Activated naive CD4-positive, alpha-beta T cell treated with anti-CD3 and anti-CD28 coated beads, Interleukin-2, amount 50 U/mL, for 72 hours (primary cell): ENCODE results near the gene AGBL4. TPM values are rescaled to one million over a fixed set of nuclear protein-coding genes. Genes with fewer than 3 reads are reported as not detected.
A peak's percentile ranks its signal among the peaks of the same experiment; 100 is the strongest.

Experiments used
- ATAC-seq, 2 donors: fragments of 150-1000 bp; cut with Tn5 transposase; 2 replicates each; pipeline ENCODE4 v1.10.0; 2021; ENCODE audit warnings: mild to moderate bottlenecking in 2 of 2, moderate library complexity in 2 of 2
- DNase-seq, 2 donors: peaks; one replicate each; pipeline ENCODE4 v3.0.0; 2021 to 2022; ENCODE audit warnings: low spot score in 2 of 2
- H3K27ac Mint-ChIP-seq, 2 donors: one replicate each; pipeline ENCODE4 v1.8.0; 2022; ENCODE audit warnings: mild to moderate bottlenecking in 2 of 2, mixed read lengths in 2 of 2
- H3K36me3 Mint-ChIP-seq, 2 donors: one replicate each; pipeline ENCODE4 v1.8.0; 2022; ENCODE audit warnings: mixed read lengths in 2 of 2
- H3K9me3 Mint-ChIP-seq, 2 donors: one replicate each; pipeline ENCODE4 v1.8.0; 2022; ENCODE audit warnings: mixed read lengths in 2 of 2
- total RNA-seq, 2 donors: library from RNA; stranded (reverse); gene quantifications; one replicate each; pipeline ENCODE4 v1.2.3, GENCODE V29; 2022

The AGBL4 gene
- total RNA-seq, 2 donors from 2014 or later = 0.19 TPM; not detected in 1

DNA sequence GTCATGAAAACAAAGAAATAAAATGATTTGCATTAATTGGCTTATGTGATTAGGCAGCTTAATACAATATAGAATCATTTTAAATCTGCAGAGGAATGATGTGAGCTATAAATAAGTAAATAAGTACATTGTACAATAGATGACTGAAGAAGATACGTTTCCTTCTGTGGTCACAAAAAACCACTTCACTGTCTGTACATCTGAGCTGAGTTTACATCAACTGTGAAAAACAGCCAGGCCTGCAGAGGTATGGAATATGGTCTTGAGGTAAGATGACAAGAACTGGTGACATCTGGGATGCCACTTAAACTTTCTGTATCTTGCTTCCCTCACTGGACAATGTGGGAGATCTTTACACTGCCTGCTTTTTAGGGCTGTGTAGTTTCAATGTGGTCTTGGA, 1117.0 kb downstream of the AGBL4 start:
- DNase-seq (no peak), ATAC-seq (no peak)
- no peaks in the 10 kb centered on the region for H3K9me3 Mint-ChIP-seq
- no peaks in the 10 kb centered on the region for H3K36me3 Mint-ChIP-seq
- no peak overlapping the region for H3K27ac Mint-ChIP-seq

GRCh38 chr1:48906164-48906563, 1117.6 kb downstream of the AGBL4 start:
- DNase-seq (no peak), ATAC-seq (no peak)
- Mint-ChIP-seq H3K9me3 (no peaks in the 10 kb centered on the region), H3K27ac (no peak overlapping the region), H3K36me3 (no peaks in the 10 kb centered on the region)

DNA sequence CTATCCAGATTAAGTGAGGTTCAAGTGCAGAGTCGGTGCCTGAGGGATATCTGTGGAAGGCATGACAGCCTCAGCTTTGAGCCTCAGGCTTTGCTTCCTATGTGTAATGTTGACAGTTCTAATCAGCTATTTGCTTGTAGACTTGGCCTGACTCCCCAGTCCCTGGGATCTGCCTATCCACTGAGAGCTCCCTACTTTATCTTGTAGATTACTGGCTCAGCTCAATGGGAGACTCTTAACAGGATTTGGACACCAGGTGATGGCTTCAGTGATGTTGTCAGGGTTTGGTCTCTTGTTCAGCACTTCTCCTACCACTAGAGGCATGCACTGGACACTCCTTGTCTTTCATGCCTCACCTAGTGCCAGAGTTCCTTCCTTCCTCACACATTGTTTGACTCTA, 1120.5 kb downstream of the AGBL4 start:
- no peak overlapping the region for H3K27ac Mint-ChIP-seq
- no peaks in the 10 kb centered on the region for H3K9me3 Mint-ChIP-seq
- DNase-seq (no peak), ATAC-seq (no peak)
- H3K36me3 Mint-ChIP-seq = no peaks in the 10 kb centered on the region

- Mint-ChIP-seq H3K36me3 (no peaks in the 10 kb centered on the region), H3K9me3 (no peaks in the 10 kb centered on the region), H3K27ac (no peak overlapping the region)
- no peak for DNase-seq
- no peak for ATAC-seq
Observed at GRCh38 chr1:48898894-48899293, 1124.9 kb downstream of the AGBL4 start.

DNA sequence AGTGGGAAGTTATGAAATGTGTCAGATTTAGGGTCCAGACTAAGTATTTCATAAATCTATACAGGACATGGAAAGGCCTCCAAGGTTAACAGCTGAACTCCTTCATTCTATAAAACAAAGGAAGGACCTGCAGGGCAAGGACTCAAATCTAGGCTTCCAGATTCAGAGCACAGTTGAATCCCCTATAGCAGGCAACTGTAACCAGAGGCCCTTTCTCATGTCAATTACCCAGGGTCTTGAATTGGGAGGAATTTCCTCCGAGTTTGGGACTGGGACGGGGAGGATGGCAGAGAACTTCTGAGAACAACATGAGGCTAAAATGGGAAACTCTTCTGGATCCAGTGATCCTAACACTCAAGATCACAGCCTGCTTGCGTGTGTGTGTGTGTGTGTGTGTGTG, 1134.1 kb downstream of the AGBL4 start:
- no peak overlapping the region for H3K27ac Mint-ChIP-seq
- peaks cover 0 to 2% of the 10 kb centered on the region in 2 donors for H3K36me3 Mint-ChIP-seq
- peaks cover 0 to 2% of the 10 kb centered on the region in 2 donors for H3K9me3 Mint-ChIP-seq
- DNase-seq (no peak), ATAC-seq (no peak)

- Mint-ChIP-seq H3K27ac (no peak overlapping the region), H3K36me3 (peaks cover 0 to 4% of the 10 kb centered on the region in 2 donors), H3K9me3 (peaks cover 0 to 3% of the 10 kb centered on the region in 2 donors)
- no peak for DNase-seq
- no peak for ATAC-seq
Observed at GRCh38 chr1:48889082-48889481, 1134.7 kb downstream of the AGBL4 start.

DNA sequence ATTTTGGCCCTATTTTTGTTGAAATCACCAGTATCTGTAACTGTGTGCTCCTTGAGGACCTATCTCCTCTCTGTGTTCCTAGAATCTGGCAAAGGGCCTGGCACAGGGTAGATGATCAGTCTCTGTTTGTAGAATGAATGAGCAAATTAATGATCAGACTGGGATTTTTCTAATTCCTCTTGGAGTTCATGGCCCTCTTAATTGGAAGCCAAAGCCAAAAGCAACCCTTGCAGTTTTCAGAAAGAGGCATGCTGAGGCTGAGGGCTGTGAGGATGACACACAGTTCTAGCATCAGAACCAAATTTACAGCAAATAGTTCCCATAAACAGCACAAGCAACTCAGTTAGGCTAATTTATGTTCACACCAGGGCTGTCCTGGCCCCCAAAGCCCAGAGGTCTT, 1136.0 kb downstream of the AGBL4 start:
- H3K9me3 Mint-ChIP-seq = peaks cover 0 to 3% of the 10 kb centered on the region in 2 donors
- peaks cover 0 to 4% of the 10 kb centered on the region in 2 donors for H3K36me3 Mint-ChIP-seq
- no peak for DNase-seq
- no peak overlapping the region for H3K27ac Mint-ChIP-seq
- ATAC-seq = no peak

DNA sequence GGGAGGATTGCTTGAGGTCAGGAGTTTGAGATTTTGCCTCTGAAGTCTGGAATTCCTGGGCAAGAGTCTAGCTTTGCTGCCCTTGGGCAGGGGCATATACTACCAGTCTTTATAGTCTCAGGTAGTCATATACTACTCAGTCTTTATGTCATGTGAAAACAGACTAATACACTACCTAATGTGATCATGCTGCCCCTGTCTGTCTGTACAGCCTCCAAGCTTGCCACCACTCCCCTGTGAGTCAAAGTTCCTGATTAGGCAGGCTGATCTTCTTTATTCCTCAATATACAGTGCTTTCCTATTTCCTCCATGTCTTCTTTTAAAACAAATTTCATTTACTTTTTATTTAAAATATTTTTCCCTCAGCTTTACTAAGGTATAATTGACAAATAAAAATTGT, 1141.7 kb downstream of the AGBL4 start:
- Mint-ChIP-seq H3K27ac (no peak overlapping the region), H3K9me3 (peaks cover 0 to 3% of the 10 kb centered on the region in 2 donors), H3K36me3 (peaks cover 0 to 4% of the 10 kb centered on the region in 2 donors)
- no peak for DNase-seq
- ATAC-seq = no peak

- Mint-ChIP-seq H3K36me3 (no peaks in the 10 kb centered on the region), H3K9me3 (no peaks in the 10 kb centered on the region), H3K27ac (no peak overlapping the region)
- ATAC-seq (no peak), DNase-seq (no peak)
Observed at GRCh38 chr1:48878191-48878940, 1145.4 kb downstream of the AGBL4 start.

DNA sequence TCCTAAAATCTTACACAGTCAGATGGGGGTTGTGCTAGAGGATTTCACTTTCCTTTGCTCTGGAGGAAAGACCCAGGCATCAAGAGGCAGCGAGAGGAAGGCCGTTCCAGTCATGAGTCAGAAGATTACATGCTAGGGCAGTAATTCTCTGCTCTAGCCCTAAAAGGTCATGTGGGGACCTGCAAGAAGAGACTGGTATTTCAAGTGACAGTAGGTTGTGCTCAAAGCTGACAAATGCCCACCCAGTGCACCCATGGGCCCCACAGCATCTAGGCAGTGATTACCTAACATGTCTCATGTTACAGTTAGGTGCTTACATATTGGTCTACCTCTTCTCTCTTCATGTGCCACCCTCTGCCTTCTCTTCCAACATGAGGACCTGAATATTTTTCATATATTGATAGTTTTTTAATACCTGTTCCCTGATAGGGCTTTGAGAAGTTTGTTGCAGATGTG, 1147.4 kb downstream of the AGBL4 start:
- Mint-ChIP-seq H3K27ac (no peak overlapping the region), H3K36me3 (no peaks in the 10 kb centered on the region), H3K9me3 (no peaks in the 10 kb centered on the region)
- ATAC-seq = no peak
- DNase-seq = no peak

DNA sequence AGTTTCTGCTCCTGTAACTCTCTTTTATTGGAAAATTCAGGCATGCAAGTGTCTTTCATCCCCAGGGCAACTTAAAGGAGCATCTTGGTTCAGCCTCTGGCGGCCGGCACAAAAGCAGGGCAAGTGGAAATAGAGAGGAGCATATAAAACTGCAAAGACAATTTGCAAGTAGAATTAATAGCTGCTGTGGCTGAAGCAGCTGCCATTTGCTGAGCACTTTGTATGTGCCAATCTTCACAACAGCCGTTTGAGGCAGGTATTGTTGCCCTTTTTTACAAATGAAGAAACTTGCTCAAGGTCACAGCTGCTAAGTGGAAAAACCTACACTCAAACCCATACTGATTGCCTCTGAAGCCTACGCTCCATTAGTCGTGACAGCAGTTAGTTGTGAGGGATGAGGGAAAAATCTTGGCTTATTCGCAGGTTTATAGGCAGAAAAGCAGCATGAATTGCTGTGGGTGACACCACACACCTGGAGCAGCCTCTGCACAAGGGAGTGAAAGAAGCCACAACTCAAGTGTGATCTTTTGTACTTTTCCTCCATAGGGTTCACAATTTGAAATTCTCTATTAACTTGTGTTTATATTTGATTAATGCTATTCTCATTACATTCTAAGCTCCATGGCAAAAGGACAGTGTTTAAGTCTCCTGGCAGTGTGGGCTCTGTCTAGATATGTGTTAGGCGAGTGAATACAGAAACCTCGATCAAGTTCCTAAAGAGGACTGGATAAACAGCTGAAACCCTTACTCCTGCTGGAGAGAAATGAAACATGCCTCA, 1148.0 kb downstream of the AGBL4 start:
- ATAC-seq (no peak), DNase-seq (no peak)
- no peak overlapping the region for H3K27ac Mint-ChIP-seq
- no peaks in the 10 kb centered on the region for H3K9me3 Mint-ChIP-seq
- no peaks in the 10 kb centered on the region for H3K36me3 Mint-ChIP-seq

- ATAC-seq = no peak
Observed at GRCh38 chr1:48873944-48874343, 1149.8 kb downstream of the AGBL4 start.

GRCh38 chr1:48870596-48870995, 1153.2 kb downstream of the AGBL4 start:
- H3K9me3 Mint-ChIP-seq = no peaks in the 10 kb centered on the region
- H3K36me3 Mint-ChIP-seq = no peaks in the 10 kb centered on the region
- ATAC-seq (peak in 1 of 2 donors; percentile 41), DNase-seq (no peak)
- H3K27ac Mint-ChIP-seq = no peak overlapping the region

More at GRCh38 chr1:48873944-48874343, 1149.8 kb downstream of the AGBL4 start:
- no peak overlapping the region for H3K27ac Mint-ChIP-seq
- no peaks in the 10 kb centered on the region for H3K9me3 Mint-ChIP-seq
- no peak for DNase-seq
- no peaks in the 10 kb centered on the region for H3K36me3 Mint-ChIP-seq

DNA sequence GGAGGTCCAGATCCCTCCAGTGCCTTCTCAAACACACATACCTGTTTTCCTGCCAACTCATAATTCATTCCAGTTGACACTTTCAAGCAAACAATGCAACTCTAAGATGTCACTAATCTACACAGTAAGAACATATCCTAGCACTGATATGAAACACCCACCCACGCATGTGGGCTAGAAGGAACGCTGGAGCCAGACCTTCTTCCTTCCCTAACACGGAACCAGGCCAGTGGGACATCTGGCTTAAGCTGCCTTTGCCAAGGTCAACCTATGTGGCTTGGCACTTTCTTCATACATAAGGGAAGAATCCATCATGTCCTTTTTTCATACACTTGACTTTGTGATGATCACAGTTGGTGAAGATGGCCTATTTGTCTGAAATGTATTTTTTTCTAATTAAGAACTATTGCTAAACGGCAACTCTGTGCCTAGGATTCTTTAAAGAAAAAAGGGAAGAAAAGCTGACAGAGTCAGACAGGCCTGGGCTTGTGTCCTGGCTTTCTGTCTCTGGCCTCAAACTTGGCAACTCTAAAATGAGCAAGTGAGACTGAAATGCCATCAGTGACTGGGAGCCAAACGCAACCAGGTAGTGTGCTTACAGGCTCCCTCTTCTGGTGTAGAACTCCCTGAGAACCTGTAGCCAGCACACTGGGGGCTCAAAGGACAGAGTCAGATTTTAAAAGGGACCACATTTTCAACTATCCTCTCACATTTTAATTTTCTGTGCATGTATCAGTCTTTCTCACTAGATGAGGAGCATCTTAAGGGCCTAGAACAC, 1154.4 kb downstream of the AGBL4 start:
- DNase-seq = no peak
- no peak for ATAC-seq
- H3K27ac Mint-ChIP-seq = peak overlapping the region in 1 of 2 donors; percentile 10
- H3K36me3 Mint-ChIP-seq = no peaks in the 10 kb centered on the region
- H3K9me3 Mint-ChIP-seq = no peaks in the 10 kb centered on the region

GRCh38 chr1:48864913-48865312, 1158.8 kb downstream of the AGBL4 start:
- H3K9me3 Mint-ChIP-seq = peaks cover 11 to 17% of the 10 kb centered on the region in 2 donors
- no peak for DNase-seq
- H3K36me3 Mint-ChIP-seq = peaks cover 0 to 8% of the 10 kb centered on the region in 2 donors
- H3K27ac Mint-ChIP-seq = no peak overlapping the region
- ATAC-seq = no peak

- H3K9me3 Mint-ChIP-seq = peaks cover 11 to 17% of the 10 kb centered on the region in 2 donors
- DNase-seq = no peak
- H3K36me3 Mint-ChIP-seq = peaks cover 0 to 8% of the 10 kb centered on the region in 2 donors
- no peak for ATAC-seq
- H3K27ac Mint-ChIP-seq = no peak overlapping the region
Observed at GRCh38 chr1:48859456-48859855, 1164.3 kb downstream of the AGBL4 start.
